GM18499 (cell line): ENCODE data around the gene PWWP2A.

Experiments used
- ATAC-seq: cut with Tn5 transposase; IDR thresholded peaks from one replicate; pipeline ENCODE4 v1.9.1; 2021; ENCODE audit warnings: moderate number of reproducible peaks; ENCODE audit not compliant: insufficient read depth, unreplicated experiment

Gene PWWP2A

DNA sequence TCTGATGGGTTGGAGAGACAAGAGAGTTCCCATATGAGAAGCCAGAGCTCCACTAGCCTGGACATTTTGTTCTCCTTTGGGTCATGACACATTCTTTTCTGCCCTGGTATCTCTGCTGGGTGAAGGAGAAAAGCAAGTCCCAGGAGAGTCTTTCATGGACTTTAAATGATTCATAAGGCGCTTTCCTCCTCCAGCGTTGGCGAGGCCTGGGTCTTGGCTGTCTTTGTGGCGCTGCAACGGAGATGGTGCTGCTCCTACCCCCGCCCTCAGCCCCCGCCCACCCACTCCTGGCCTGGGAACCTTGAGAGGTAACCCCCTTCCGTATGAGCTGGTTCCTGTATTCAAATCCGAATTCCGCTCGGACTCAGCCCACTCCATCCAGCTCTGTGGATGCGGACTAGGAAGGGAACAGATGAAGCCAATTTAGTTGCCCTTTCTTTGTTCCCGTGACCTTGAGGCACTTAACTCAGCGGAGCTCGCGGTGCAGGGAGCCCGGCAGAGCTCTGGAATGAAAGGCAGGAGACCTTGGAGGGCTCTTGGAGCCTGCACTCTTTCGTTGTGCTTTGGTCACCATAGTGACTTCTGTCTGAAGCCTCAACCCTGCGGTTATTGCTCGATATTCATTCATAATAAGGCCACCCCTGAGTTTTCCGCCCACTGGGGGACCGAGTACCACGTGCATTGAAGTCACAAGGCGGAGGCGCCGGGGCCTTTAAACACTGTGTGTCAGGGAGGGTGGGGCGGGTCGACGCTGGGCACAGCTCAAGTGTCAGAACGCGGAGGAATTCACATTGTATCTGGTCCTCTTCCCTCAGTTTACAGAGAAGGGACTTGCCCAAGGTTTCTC is 14.0 kb upstream of the PWWP2A start:
- no peak for ATAC-seq

DNA sequence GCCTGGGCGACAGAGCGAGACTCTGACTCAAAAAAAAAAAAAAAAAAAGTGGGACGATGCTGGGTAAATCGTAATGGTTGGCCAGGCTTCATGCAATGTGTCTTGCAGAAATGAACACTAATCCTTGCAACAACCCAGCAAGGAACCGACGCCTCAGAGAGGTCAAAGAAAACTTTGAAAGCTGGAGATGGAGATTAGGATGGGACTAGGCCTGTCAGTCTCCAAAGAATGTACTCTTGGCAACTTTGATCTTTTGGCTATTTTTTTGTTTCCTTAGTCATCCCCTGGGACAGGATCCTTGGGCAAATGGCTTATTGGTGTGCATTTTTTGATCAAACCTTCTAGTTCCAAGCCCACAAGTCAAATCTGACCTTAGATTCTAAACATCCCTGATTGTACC is 10.6 kb upstream of the PWWP2A start:
- ATAC-seq: no peak

DNA sequence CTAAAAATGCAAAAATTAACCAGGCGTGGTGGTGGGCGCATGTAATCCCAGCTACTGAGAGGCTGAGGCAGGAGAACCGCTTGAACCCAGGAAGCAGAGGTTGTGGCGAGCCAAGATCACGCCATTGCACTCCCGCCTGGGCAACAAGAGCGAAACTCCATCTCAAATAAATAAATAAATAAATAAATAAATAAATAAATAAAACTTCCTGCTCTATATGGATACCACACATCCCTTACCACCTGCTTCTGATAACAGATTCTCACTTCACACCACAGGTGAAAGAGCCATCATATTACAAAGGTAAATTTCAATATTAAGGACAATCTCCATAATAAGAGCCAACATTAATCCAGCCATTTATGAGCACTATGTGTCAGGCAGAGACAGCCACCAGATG is 9.4 kb upstream of the PWWP2A start:
- ATAC-seq: no peak

DNA sequence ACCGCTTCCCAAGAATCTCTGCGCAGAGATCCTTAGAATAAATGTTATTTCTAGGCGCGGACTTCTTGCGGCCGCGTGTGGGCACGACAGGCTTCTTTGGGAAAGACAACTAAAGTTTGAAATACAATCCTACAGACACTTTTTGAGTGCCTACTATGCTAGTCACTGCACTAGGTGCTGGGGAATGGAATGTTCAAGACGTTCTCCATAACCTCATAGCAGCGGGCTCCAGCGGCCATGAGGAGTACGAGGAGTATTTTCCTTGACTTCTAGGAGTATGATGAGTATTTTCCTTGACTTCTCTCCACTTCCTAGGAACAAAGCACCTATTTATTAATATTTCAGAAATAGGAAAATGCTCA is 636 bp upstream of the PWWP2A start:
- peak; percentile 1 for ATAC-seq

DNA sequence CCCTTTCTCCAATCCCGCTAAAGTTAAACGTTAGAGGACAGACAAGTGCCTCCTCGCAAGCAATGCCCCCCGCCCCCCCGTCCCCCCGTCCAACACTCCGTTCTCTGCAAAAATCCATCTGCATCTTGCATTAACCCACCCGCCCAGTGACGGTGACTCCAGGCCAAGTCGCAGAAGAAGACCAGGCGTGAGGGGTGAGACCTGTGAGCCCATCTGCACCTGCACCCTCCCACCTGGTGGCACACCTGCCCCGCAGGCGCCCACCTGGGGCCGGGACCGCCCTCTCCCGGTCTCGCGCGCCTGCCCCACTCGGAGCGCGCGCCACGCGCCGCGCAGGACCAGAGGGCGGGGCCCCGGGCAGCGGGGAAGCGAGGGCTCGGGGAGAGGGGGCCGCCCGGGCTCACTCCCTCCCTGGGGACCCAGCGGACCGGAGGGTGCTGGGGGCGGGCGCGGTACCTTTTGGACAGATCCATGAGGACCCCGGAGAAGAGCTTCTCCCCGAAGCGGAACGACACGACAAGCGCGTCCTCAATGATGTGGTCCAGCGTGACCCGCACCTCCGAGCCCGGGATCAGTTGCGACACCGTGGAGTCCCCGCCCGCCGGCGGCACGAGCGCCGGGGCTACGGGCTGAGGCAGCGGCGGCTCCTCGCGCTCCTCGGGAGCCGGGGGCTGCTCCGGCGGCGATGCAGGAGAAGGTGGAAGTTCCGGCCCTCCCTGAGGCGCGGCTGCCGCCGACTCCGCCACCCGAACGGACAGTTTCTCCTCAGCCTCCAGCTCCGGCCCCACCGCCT is 705 bp downstream of the PWWP2A start:
- no peak for ATAC-seq

DNA sequence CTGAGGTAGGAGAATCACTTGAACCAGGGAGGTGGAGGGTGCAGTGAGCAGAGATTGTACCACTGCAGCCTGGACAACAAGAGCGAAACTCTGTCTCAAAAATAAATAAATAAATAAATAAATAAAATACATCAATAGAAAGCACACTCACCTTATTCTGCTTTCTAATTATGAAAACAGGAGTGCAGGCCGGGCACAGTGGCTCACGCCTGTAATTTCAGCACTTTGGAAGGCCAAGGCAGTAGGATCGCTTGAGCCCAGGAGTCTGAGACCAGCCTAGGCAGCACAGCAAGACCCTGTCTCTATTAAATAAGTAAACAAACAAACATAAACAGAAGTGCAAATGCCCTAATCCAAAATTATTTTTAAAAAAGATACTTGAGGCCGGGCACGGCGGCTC is 2.3 kb downstream of the PWWP2A start:
- ATAC-seq: no peak

DNA sequence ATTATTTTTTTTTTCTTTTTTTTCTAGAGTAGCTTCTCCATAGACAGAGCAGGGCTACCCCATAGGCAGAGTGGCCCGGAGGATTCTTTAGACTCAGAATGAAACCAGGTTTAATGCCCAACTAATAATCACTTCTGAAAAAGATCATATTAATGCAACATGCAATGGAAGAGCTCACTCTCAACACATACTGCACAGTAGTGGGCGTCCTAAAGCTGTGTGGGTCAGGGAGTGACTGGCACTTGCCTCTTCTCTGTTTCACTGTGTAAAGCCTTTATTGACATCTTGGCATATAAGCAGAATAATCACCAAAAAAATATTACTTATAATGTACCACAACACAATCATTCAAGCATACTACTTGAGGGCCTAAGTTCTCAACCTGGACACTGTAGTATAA is 11.1 kb downstream of the PWWP2A start:
- no peak for ATAC-seq

DNA sequence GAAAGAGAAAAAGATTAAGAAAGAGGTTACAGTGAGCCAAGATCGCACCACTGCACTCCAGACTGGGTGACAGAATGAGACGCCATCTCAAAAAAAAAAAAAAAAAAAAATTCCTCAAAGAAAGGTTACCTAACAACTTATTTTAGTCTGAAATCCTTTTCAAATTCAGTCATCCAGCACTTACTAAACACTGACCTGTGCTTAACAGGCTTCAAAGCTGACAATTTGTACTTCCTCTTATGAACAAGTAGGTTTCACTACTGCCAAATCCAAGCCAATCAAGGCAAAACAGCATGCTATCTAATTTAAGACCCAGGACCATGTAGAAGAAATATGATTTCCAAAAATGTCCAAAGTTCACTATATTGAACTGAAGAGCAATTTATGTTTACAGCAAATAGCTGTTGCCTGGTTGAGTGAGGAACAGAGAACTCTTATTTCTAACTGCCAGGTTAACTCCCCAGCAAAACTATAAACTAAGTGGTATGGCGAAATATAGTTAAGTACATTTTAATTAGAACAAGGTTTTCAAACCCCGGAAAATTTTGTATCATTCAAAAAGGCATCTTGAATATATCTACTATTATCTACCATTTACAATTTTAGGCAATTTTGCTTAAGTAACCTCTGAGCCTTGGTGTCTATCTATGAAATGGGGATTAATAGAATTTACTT is 13.4 kb downstream of the PWWP2A start:
- ATAC-seq: peak; percentile 82

DNA sequence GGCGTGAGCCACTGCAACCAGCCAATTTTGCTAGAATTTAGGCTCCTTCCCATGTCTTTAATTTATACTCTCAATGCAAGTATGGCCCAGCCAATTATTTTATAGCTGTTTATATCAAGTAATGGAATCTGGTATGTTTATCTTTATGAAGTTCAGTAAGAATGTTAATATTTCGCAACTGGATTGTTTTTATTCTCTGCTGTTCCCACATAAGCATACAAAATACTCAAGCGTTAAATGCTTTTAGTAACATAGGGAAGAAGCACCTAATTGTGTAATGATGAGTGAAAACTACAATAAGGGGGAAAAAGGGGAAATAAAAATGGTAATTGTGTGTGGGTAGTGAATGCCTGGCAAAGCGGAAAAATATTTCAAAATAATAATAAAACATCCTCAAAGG is 21.3 kb downstream of the PWWP2A start:
- ATAC-seq: no peak

DNA sequence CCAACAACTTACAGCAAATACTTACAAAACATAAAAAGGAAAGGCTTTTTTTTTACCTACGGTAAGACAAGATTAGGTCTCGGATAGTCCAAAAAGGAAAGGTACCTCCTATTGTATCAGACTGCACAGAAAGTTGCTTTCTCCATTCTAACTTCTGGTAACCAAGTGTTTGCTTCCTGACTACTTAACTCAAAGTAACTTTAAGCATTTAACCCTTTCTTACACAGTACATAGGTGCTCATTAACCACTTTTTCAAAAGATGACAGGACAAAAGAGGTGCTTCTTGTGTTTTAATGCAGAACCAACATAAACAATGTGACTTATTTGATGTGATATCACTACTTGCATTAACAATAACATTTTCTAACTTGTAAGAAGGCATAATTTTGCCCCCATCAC is 23.1 kb downstream of the PWWP2A start:
- ATAC-seq: no peak

DNA sequence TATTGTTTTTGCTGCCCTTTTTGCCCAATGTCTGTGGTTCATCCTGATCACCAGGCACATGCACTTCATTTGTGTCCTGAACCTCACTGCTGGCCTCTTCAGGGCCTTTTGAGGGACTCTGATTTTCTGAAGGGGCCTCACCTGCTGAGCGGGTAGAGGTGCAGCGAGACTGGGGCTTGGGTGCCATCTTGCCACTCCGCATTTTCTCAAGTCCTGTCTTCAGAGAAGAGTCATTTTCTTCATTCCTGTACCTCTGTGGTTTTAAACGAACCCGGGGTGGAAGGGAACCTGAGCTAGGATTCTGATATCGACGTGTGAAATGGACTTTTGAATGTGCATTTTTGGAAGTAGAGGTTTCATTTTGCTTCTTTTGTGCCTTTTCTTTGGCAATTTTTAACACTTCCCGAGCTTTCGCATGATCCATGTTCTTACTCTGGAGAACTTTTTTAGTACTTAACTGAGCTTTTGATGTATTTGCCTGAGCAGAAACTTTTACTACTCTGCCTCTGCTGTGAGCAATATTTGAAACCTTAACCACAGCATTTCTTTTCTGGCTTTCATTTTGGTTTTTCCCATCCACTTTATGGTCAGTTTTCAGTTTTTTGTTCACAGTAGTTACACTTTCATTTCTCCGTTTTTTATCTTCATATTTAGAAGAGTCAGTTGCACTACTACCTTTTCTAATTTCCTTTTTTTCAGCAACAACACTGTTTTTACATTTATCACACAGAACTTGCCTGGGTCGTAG is 26.1 kb downstream of the PWWP2A start:
- ATAC-seq: peak; percentile 77

DNA sequence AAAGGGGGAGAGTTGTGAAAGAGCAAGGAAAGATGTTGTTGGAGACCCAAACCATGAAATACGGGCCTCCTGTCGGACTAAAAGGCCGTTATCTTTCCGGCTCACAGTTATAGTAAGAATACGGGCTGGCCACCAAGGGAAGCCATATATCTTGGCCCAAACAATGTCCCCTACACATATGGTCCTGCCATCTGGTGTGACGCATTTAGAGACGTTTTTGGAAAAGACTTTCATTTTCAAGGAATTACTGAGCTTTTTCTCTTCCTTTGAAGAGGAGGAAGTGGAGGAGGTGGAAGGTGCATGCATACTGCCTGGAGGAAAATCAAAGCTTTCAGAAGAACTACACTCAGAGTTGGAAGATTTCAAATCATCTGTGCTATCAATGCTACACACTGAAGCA is 26.7 kb downstream of the PWWP2A start:
- ATAC-seq: no peak

DNA sequence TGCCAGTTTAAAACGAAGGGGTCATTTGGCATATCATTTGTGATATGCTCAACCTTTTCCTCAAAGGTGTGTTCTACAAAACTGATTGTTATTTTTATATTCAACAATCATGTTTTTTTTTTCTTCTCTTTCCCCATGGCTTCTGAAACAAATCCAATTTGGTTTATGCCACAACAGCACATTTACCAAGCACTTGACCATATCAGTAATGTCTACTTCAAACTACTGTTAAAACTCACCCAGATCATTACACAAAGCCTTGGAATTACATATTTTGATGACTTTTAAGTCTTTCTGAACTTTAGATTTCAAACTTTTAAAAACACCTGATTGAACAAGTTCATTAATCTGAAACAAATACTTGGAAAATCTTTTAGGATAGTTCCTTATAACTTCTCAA is 29.2 kb downstream of the PWWP2A start:
- no peak for ATAC-seq

DNA sequence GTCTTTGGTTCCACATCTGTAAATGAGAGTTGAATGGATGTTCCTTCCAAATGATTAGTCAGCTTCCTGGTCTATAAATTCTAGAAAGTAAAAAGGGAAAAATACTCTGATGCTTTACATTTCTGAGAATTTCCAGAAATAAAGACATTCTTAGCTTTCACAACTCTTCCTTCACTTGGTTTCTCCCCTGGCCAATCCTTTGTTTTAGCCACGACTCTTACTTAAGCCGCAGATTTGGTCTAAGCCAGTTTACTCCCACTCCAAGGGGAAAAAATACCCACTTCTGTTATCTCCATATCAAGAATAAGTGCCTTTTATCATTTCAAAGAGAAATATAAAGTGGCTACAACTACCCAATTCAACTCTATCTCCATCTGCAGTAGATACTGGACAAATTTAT is 29.7 kb downstream of the PWWP2A start:
- no peak for ATAC-seq

DNA sequence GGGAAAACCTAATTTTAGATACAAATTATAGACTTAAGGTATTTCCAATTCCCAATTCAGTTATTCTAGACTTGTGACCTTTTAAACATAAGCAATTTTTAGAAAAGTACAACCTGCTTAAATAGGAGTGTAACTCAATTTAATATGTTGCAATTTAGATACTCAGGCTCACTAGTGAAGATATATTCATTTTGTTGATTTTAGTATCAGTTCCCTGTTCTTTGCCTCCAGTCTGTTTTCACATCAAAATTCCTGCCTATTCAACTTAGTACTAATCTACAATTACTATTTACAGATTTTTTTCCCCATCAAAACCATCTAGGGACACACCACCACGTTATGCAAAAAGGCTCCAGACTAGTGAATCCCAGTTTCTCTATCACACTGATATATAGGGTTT is 30.4 kb downstream of the PWWP2A start:
- no peak for ATAC-seq

DNA sequence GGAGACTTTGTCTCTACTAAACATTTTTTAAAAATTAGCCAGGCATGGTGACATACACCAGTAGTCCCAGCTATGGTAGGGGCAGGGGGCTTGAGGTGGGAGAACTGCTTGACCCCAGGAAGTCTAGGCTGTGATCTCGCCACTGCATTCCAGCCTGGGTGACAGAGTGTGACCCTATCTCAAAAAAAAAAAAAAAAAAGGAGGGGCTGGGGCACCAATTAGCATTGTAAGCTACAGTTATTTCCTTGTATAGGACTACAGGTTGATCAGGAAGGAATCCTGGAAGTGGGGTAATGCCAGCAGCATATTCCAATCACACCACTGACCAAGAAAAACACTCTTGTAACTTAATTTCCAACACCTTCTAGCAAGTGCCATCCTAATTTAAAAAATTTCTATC is 32.1 kb downstream of the PWWP2A start:
- ATAC-seq: no peak

DNA sequence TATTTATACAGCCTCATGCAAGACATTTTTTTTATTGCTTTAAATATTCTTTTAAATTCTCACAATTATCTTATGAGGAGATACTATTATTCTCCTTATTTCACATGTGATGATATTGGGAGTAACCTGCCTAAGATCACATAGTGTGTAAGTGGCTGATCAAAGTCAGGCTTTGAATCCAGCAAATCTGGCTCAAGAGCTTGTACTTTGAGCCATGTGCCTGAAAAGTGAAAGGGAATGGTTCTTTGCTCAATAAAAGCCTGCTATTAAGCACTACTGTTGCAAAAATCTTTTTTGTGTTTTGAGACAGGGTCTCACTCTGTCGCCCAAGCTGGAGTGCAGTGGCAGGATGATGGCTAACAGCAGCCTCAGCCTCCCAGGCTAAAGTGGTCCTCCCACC is 35.1 kb downstream of the PWWP2A start:
- ATAC-seq: no peak

DNA sequence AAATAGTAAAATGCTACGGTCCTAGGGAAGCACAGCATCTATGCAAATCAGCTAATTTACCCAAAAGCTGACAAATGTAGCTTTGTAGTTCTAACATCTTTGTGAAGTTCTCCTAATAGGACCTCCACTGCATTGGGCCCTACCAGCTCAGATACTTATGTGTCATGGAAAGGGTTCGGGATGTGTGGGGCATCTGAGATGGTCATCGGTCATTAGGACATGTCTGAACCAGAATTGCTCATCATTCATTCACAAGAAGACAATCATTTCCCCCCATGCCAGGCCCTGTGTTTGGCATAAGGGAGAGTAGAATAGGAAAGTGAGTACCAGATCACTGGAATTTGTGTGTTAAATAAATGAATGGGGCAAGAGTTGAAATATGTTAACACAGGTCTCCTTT is 35.7 kb downstream of the PWWP2A start:
- ATAC-seq: no peak

DNA sequence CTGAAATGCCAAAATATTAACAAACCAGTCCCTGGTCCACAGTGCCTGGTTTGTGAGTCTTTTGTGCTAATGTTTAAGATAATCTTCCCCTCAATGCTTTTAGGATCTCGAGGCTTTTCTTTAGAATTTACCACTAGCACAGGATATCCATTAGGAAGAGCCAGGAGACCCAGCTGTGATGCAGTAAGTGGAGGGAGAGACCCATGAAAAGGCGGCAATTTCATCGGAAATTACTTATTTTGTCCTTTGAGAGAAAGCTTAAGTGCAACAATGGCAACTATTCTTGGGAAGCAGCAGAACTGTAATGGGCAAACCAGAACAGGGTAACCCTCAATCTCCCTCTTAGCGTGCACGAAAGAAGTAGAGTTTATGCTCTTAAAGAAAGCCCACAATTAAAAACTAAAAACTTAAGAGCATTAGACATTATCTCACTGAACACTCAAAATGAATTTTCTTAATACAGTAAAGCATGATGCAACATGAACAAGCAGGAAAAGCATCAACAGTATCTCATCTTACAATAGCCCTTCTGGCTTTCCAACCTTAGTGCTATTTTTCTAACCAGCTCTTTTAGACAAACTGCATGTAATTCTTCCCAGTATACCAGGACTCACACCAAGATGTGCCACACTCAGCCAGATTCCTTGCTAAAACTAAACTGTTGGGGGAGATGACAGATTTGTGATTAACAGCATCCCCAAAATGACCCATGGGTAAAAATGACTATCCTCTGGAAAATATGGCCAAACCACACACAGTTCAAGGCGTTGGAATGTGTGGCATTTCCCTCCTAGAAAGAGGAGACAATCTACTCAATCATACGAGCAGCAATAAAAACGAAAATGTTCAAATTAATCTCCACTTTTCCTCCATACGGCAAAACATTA is 36.4 kb downstream of the PWWP2A start:
- no peak for ATAC-seq

DNA sequence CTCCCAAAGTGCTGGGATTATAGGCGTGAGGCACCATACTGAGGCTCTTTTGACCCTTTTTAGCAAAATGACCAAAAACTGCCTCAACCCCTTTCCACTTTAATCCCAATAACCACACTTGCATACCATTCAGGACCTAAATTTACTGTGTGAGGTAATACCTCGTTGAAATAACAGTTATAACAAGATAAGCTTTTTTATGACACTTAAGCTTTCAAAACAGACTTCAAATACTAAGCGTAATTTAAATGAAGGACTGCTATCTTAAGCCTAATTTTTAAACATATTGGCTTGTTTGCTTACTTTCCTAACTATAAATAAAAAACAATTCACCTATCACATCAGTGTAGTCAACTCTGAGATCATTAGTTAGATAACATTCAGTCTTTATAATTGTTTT is 37.8 kb downstream of the PWWP2A start:
- no peak for ATAC-seq
